Urinary bladder (tissue), 4 donors: ENCODE measurements around the gene IGSF11. TPM values are rescaled to one million over a fixed set of nuclear protein-coding genes. Genes with fewer than 3 reads are reported as not detected.

Experiments
- DNase-seq: peaks from one replicate; pipeline ENCODE4 v3.0.0-alpha.2; 2015; ENCODE audit errors: extremely low spot score
- H3K27ac ChIP-seq: one replicate; pipeline ENCODE4 v1.5.1; 2013; ENCODE audit warnings: low read depth, mild to moderate bottlenecking, moderate library complexity
- H3K36me3 ChIP-seq: one replicate; pipeline ENCODE4 v1.6.1; 2013; ENCODE audit warnings: mild to moderate bottlenecking, moderate library complexity; ENCODE audit not compliant: insufficient read depth
- H3K4me1 ChIP-seq: one replicate; pipeline ENCODE4 v1.6.1; 2013; ENCODE audit warnings: mild to moderate bottlenecking, moderate library complexity; ENCODE audit not compliant: insufficient read depth
- H3K4me3 ChIP-seq: one replicate; pipeline ENCODE4 v1.5.1; 2013; ENCODE audit warnings: low read depth, low read length
- WGBS: extraction: QIAGEN DNeasy Blood & Tissue Kit; methylation state at CpG from one replicate; pipeline ENCODE4 v1.1.7; 2013; 5-methylcytosine and 5-hydroxymethylcytosine counted together
- polyA plus RNA-seq: library from polyadenylated mRNA; stranded (reverse); fragments of 200-250 nt; gene quantifications from one replicate; pipeline ENCODE4 v1.2.3, GENCODE V29; 2013
- total RNA-seq: library from RNA; depleted of rRNA; stranded (reverse); fragments of >200 nt; gene quantifications from one replicate; pipeline ENCODE4 v1.2.3, GENCODE V29; 2014
- donor health status: healthy with polysubstance abuse.
- donor health status: healthy.

IGSF11 gene
- total and polyA plus RNA-seq, 2 donors: 0.99 to 3.5 TPM

- H3K4me1 ChIP-seq: no peaks in the 10 kb centered on the region
- no peak overlapping the region for H3K4me3 ChIP-seq
These were observed 78.6 kb downstream of the IGSF11 start for GRCh38 chr3:118955914-118956556.

GRCh38 chr3:118951089-118951488 lies 83.6 kb downstream of the IGSF11 start:
- Histone ChIP-seq H3K36me3 (no peaks in the 10 kb centered on the region), H3K27ac (no peak overlapping the region), H3K4me3 (no peak overlapping the region), H3K4me1 (no peaks in the 10 kb centered on the region)
- no peak for DNase-seq

More at GRCh38 chr3:118955914-118956556, 78.6 kb downstream of the IGSF11 start:
- Histone ChIP-seq H3K27ac (no peak overlapping the region), H3K36me3 (no peaks in the 10 kb centered on the region)
- 84% methylated on average over 1 of the region's 1 CpG for WGBS
- no peak for DNase-seq

- DNase-seq: no peak
- WGBS: 80% methylated on average over 1 of the region's 1 CpG
- Histone ChIP-seq H3K4me3 (no peak overlapping the region), H3K36me3 (no peaks in the 10 kb centered on the region), H3K4me1 (no peaks in the 10 kb centered on the region), H3K27ac (no peak overlapping the region)
These were observed 85.4 kb downstream of the IGSF11 start for GRCh38 chr3:118949113-118949760.

GRCh38 chr3:118948146-118948545 lies 86.5 kb downstream of the IGSF11 start:
- WGBS: 70% methylated on average over 5 of the region's 5 CpGs
- Histone ChIP-seq H3K4me1 (no peaks in the 10 kb centered on the region), H3K4me3 (no peak overlapping the region), H3K27ac (no peak overlapping the region), H3K36me3 (no peaks in the 10 kb centered on the region)
- DNase-seq: no peak

GRCh38 chr3:118946449-118946848 lies 88.2 kb downstream of the IGSF11 start:
- no peaks in the 10 kb centered on the region for H3K36me3 ChIP-seq
- no peaks in the 10 kb centered on the region for H3K4me1 ChIP-seq
- no peak overlapping the region for H3K27ac ChIP-seq
- no peak overlapping the region for H3K4me3 ChIP-seq
- WGBS: 73% methylated on average over 4 of the region's 4 CpGs
- no peak for DNase-seq

- no peaks in the 10 kb centered on the region for H3K4me1 ChIP-seq
- H3K27ac ChIP-seq: no peak overlapping the region
- DNase-seq: no peak
- WGBS: 57% methylated on average over 4 of the region's 4 CpGs
- no peak overlapping the region for H3K4me3 ChIP-seq
- H3K36me3 ChIP-seq: no peaks in the 10 kb centered on the region
These were observed 88.8 kb downstream of the IGSF11 start for GRCh38 chr3:118945834-118946233.

GRCh38 chr3:118943597-118943996 lies 91.0 kb downstream of the IGSF11 start:
- Histone ChIP-seq H3K36me3 (no peaks in the 10 kb centered on the region), H3K27ac (no peak overlapping the region), H3K4me3 (no peak overlapping the region), H3K4me1 (no peaks in the 10 kb centered on the region)
- DNase-seq: no peak

GRCh38 chr3:118942671-118943070 lies 92.0 kb downstream of the IGSF11 start:
- no peak for DNase-seq

GRCh38 chr3:118942195-118942594 lies 92.5 kb downstream of the IGSF11 start:
- DNase-seq: no peak
- Histone ChIP-seq H3K4me3 (no peak overlapping the region), H3K36me3 (no peaks in the 10 kb centered on the region), H3K27ac (no peak overlapping the region), H3K4me1 (no peaks in the 10 kb centered on the region)
- WGBS: 80% methylated on average over 3 of the region's 3 CpGs

More at GRCh38 chr3:118942671-118943070, 92.0 kb downstream of the IGSF11 start:
- WGBS: 55% methylated on average over 1 of the region's 1 CpG
- Histone ChIP-seq H3K4me3 (no peak overlapping the region), H3K27ac (no peak overlapping the region), H3K4me1 (no peaks in the 10 kb centered on the region), H3K36me3 (no peaks in the 10 kb centered on the region)

- Histone ChIP-seq H3K27ac (no peak overlapping the region), H3K36me3 (no peaks in the 10 kb centered on the region), H3K4me3 (no peak overlapping the region), H3K4me1 (no peaks in the 10 kb centered on the region)
- WGBS: 77% methylated on average over 3 of the region's 3 CpGs
- no peak for DNase-seq
These were observed 93.4 kb downstream of the IGSF11 start for GRCh38 chr3:118941236-118941635.

GRCh38 chr3:118938183-118938961 lies 96.3 kb downstream of the IGSF11 start:
- no peak for DNase-seq
- Histone ChIP-seq H3K4me1 (no peaks in the 10 kb centered on the region), H3K4me3 (no peak overlapping the region), H3K27ac (no peak overlapping the region), H3K36me3 (no peaks in the 10 kb centered on the region)
- WGBS: 69% methylated on average over 5 of the region's 5 CpGs

- no peak for DNase-seq
- WGBS: 21% methylated on average over 1 of the region's 1 CpG
- H3K36me3 ChIP-seq: no peaks in the 10 kb centered on the region
- no peak overlapping the region for H3K4me3 ChIP-seq
- no peak overlapping the region for H3K27ac ChIP-seq
- H3K4me1 ChIP-seq: no peaks in the 10 kb centered on the region
These were observed 97.8 kb downstream of the IGSF11 start for GRCh38 chr3:118936811-118937210.

- 79% methylated on average over 5 of the region's 5 CpGs for WGBS
- no peaks in the 10 kb centered on the region for H3K4me1 ChIP-seq
- H3K4me3 ChIP-seq: no peak overlapping the region
- DNase-seq: no peak
- no peak overlapping the region for H3K27ac ChIP-seq
- no peaks in the 10 kb centered on the region for H3K36me3 ChIP-seq
These were observed 101.7 kb downstream of the IGSF11 start for GRCh38 chr3:118932822-118933558.
